NCI-H1436 treated with DMSO at 0.1 percent for 48 hours (cell line): ENCODE results near the gene CTXN1.
"Not testable (repeated sequence)": the region's sequence is repeated elsewhere in the genome, so short reads cannot be mapped to it uniquely, and the experiment has no call there.

Experiments used
- DNase-seq: peaks from one replicate; lab custom pipeline; 2025; lab: John Stamatoyannopoulos, UW

The CTXN1 gene

GRCh38 chr19:7925171-7925851, 624 bp downstream of the CTXN1 start:
- no peak for DNase-seq

DNA sequence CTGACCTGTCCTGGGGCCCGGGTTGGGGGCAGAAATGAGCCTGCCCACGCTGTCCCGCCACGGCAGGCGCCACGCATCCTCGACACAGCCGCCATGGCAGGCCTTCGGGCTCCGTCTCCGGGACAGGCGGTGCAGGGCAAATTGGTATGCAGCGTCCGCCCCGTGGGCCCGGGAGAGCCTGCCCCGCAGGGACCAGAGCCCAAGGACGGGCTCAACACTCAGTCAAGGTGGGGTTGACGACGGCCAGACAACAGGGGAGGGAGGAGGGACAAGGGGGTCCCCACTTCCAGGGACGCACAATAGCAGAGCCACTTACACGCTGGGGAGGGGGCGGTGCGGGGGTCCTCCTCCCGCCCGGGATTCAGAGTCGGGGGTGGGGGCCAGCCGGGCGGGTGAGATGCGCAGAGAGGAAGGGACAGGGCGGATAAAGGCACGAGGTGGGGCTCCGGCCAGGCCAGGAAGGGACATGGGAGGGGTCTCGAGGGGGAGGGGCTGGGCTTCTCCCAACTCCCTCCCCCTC, 1.2 kb downstream of the CTXN1 start:
- no peak for DNase-seq

- no peak for DNase-seq
Observed at GRCh38 chr19:7924241-7924640, 1.7 kb downstream of the CTXN1 start.

GRCh38 chr19:7923295-7924191, 2.4 kb downstream of the CTXN1 start:
- no peak for DNase-seq

- no peak for DNase-seq
Observed at GRCh38 chr19:7922836-7923195, 3.1 kb downstream of the CTXN1 start.

- no peak for DNase-seq
Observed at GRCh38 chr19:7921967-7922835, 3.7 kb downstream of the CTXN1 start.

GRCh38 chr19:7921302-7921966, 4.5 kb downstream of the CTXN1 start:
- DNase-seq = no peak

DNA sequence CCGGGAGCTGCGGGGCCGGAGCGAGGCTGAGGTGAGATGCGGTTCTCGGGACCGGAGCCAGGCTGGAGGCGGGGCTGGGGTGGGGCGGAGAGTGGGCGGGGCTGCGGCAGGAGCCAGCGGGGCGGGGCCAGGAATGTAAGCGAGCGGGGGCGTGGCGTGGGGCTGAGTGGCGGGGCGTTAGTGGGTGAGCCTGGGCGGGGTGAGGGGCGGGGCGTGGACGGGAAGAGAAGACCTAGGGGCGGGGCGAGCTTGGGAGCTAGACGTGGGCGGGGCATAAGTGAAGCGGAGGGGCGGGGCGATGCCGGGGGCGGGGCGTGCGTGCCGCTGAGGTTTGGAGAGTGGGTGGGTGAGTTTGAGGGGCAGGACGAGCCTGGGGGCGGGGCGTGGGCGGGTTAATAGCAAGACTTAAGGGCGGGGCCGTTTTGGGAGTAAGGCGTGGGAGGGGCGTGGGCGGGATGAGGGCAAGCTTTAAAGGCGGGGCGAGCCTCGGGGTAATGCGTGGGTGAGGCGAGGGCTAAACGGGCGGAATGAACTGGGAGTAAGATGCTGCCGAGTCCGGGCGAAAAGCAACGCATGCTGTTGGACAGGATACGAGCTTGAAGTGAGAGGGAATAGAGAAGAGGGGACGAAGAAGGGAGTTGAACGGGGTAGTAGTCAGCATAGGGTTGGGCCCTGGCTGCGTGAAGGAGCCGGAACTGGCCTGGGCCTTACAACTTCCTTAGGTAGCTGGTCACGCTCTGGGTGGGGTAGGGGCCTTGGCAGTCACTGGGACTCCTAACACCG, 5.2 kb downstream of the CTXN1 start:
- DNase-seq = peak; percentile 57

- peak; percentile 71 for DNase-seq
Observed at GRCh38 chr19:7919610-7920518, 6.1 kb downstream of the CTXN1 start, which contains the start of gene SNAPC2. Gene SNAPC2, plus strand, starts transcription at chr19:7920338. Its CDS starts 29 bp downstream, at chr19:7920367.

GRCh38 chr19:7918615-7919421, 7.1 kb downstream of the CTXN1 start:
- DNase-seq = no peak

DNA sequence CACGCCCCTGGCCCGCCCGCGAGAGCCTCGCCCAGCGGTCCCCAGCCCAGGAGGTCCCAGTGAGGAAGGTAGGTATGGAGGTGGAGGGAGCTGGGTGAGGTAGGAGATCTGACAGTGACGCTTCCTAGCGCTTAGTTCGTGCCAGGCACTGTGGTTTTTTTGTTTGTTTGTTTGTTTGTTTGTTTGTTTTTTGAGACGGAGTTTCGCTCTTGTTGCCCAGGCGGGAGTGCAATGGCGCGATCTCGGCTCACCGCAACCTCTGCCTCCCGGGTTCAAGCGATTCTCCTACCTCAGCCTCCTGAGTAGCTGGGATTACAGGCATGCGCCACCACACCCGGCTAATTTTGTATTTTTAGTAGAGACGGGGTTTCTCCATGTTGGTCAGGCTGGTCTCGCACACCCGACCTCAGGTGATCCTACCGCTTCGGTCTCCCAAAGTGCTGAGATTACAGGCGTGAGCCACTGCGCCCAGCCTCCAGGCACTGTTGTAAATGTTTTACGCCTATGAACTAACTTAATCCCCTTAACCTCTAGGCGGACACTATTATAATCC, 7.8 kb downstream of the CTXN1 start:
- DNase-seq = not testable (repeated sequence)

- DNase-seq = no peak
Observed at GRCh38 chr19:7917267-7918061, 8.5 kb downstream of the CTXN1 start.

DNA sequence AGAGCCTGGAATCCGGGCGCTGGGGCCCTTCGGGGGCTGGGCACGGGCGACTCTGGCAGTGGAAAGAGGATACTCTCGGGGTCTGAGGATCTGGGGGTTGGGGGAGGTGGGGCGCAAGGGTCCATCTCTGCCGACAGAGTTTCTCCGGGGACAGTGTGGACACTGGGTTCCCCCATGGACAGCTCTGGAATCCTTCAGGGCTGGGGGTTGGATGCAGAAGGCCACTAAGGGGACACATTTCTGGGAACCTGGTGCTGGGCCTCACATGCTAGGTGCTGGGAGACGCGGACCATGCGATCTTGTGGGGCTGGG, 9.0 kb downstream of the CTXN1 start:
- DNase-seq = no peak

DNA sequence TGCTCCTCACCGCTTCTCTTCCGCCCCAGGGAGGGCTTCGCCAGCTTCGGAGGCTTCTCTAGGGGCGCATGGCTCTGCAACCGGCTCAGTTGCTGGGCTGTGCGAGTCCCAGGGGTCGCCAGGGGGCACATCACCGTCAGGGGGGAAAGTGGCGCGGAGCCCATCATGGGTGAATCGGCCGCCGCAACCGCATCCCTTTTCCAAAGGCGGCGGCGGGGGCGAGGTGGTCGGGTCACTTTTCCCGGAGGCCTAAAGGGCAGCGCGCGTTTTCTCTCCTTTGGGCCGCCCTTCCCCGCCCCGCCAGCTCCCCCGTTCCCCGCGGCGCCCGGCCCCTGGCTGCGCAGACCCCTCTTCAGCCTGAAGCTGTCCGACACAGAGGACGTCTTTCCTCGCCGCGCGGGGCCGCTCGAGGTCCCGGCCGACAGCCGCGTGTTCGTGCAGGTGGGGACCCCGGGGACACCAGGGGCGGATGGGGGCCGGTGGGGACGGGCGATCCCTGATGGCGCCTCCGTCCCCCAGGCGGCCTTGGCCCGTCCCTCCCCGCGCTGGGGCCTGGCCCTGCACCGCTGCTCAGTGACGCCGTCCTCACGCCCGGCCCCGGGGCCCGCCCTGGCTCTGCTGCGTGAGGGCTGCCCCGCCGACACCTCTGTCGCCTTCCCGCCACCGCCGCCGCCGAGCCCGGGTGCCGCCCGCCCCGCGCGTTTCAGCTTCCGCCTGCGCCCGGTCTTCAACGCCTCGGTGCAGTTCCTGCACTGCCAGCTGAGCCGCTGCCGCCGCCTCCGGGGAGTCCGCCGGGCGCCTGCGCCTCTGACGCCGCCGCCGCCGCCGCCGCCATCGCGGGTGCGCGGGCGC, 9.6 kb downstream of the CTXN1 start:
- DNase-seq = no peak

DNA sequence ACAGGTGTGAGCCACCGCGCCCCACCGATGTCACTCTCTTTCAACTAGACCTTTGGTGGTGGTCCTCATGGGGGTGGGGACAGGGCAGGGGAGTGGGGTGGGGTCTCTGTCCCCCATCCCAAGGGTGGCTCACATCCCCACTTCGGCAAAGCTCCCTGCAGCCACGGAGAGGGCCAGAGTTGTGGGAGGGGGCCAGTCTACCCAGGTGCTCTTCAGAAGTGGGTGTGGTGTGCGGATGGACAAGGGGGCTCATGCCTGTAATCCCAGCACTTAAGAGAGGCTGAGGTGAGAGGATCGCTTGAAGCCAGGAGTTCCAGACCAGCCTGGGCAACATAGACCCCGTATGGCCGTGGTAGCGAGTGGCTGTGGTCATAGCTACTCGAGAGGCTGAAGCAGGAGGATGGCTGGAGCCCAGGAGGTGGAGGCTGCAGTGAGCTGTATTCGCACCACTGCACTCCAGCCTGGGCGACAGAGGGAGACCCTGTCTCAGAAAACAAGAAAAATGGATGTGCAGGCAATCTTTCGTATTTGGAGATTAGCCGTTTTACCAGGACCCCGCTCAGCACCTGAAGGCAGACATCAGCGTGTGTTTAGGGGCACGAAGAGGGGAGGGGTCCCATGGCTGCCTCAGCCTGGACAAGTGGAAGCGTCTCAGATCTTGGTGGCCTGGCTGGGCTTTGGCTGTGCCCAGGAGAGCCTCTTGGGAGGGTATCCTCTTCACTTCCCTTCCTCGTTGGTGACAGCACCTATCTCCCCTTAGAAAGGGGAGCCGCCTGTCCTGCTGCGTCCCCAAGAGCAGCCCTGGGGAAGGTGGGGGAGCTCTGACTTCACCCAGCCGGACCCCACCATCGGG, 10.5 kb downstream of the CTXN1 start:
- no peak for DNase-seq

DNA sequence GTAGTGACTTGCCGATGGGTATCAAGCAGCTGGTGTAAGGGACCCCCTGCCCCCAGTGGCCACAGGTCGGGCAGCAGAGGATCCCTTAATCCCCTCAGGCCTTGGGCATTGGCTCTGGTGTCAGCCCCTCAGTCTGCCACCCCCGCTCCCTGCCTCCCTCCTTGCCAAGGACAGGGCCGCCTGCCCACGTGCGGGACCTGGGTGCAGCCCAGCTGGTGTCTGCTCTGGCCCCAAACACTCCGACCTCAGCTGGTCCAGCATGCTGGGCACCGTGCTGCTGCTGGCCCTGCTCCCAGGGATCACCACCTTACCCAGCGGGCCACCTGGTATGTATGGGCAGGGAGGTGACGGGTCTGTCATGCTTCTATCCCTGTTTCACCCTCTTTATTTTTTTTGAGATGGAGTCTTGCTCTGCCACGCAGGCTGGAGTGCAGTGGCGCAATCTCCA, 11.3 kb downstream of the CTXN1 start, which contains the start of gene TGFBR3L:
TSS of gene TGFBR3L (plus strand) at position 233 of the 448 bp plus-strand sequence.
- no peak for DNase-seq
